CD4-positive, alpha-beta T cell (primary cell): ENCODE measurements around the gene ILDR1. TPM values are rescaled to one million over a fixed set of nuclear protein-coding genes. Genes with fewer than 3 reads are reported as not detected.
A peak's percentile ranks its signal among the peaks of the same experiment; 100 is the strongest.

Experiments used
- ATAC-seq: fragments of 200-7000 bp; cut with Tn5 transposase; one replicate; pipeline ENCODE4 v1.10.0; 2022; ENCODE audit warnings: mild to moderate bottlenecking; ENCODE audit not compliant: poor library complexity
- CTCF ChIA-PET: fragments of 350-600 bp; sonication (Branson Sonifier 250); formaldehyde crosslinking; loops from one replicate; lab custom pipeline; 2021; ENCODE audit warnings: antibody characterized with exemption, inconsistent platforms; lab: Charles Lee
- POLR2A ChIA-PET: fragments of 350-600 bp; sonication (Branson Sonifier 250); formaldehyde crosslinking; loops from one replicate; lab custom pipeline; 2021; ENCODE audit warnings: antibody characterized with exemption, inconsistent platforms; lab: Charles Lee
- DNase-seq, 14 experiments: peaks; one replicate each; pipeline ENCODE4 v3.0.0-alpha.2; 2013 to 2020; ENCODE audit warnings: mixed read lengths in 2 of 14
- H3K27ac ChIP-seq, 2 donors: one replicate each; pipeline versions ENCODE4 v1.5.1 to v1.7.0; 2013; ENCODE audit warnings: low read length in 2 of 2, low read depth in 1 of 2, mild to moderate bottlenecking in 1 of 2
- H3K27me3 ChIP-seq, 2 experiments: 1 replicate in 1 of 2; 2 replicates in 1 of 2; pipeline versions ENCODE4 v1.6.1 to v1.7.0; 2013; ENCODE audit warnings: low read length in 2 of 2, control low read depth in 1 of 2, mild to moderate bottlenecking in 1 of 2, moderate library complexity in 1 of 2; ENCODE audit not compliant: insufficient read depth in 2 of 2, control insufficient read depth in 1 of 2
- H3K36me3 ChIP-seq: one replicate; pipeline ENCODE4 v1.6.1; 2013; ENCODE audit warnings: low read length, control low read depth; ENCODE audit not compliant: insufficient read depth
- H3K4me1 ChIP-seq: one replicate; pipeline ENCODE4 v1.6.1; 2013; ENCODE audit warnings: low read length, control low read depth; ENCODE audit not compliant: insufficient read depth
- H3K4me3 ChIP-seq: one replicate; pipeline ENCODE4 v1.5.1; 2013; ENCODE audit warnings: mild to moderate bottlenecking, low read length, moderate library complexity
- H3K9me3 ChIP-seq, 2 experiments: 1 replicate in 1 of 2; 2 replicates in 1 of 2; pipeline versions ENCODE4 v1.6.1 to v1.7.0; 2013; ENCODE audit warnings: low read length in 2 of 2, mild to moderate bottlenecking in 2 of 2, control low read depth in 1 of 2, moderate library complexity in 1 of 2; ENCODE audit not compliant: control insufficient read depth in 1 of 2, insufficient read depth in 1 of 2
- H3K27ac Mint-ChIP-seq: one replicate; pipeline ENCODE4 v1.8.0; 2020; ENCODE audit warnings: mixed read lengths
- H3K27me3 Mint-ChIP-seq: one replicate; pipeline ENCODE4 v1.8.0; 2021; ENCODE audit warnings: mixed read lengths
- H3K36me3 Mint-ChIP-seq: one replicate; pipeline ENCODE4 v1.8.0; 2021; ENCODE audit warnings: low read depth, mixed read lengths
- H3K4me1 Mint-ChIP-seq: one replicate; pipeline ENCODE4 v1.8.0; 2021; ENCODE audit warnings: low read depth, mixed read lengths
- H3K4me3 Mint-ChIP-seq: one replicate; pipeline ENCODE4 v1.8.0; 2020; ENCODE audit warnings: mild to moderate bottlenecking, mixed read lengths
- H3K9me3 Mint-ChIP-seq: one replicate; pipeline ENCODE4 v1.8.0; 2020; ENCODE audit warnings: mixed read lengths
- CTCF ChIP-seq: fragments of 200-600 bp; IDR thresholded peaks from one replicate; pipeline ENCODE4 v1.8.0; 2022; ENCODE audit warnings: antibody characterized with exemption, mild to moderate bottlenecking
- intact Hi-C, 2 experiments: fragments of 100-400 bp; cut with DNase I in 1 of 2; cut with micrococcal nuclease in 1 of 2; formaldehyde crosslinking; loops; one replicate each; pipeline versions ENCODE4 v1.15.1 to v1.9.0; 2023 to 2025; cut with DNase I, micrococcal nuclease
- polyA plus RNA-seq, 2 donors: library from polyadenylated mRNA; unstranded; fragments of 120-200 nt; gene quantifications; one replicate each; pipeline ENCODE4 v1.2.1, GENCODE V29; 2013
- total RNA-seq, 174 experiments: library from RNA in 2 of 174; stranded (reverse) in 2 of 174; gene quantifications; one replicate each; pipeline ENCODE4 v1.2.3 and lab custom pipeline; 2021 to 2026

The ILDR1 gene
- total RNA-seq (not detected), total RNA-seq (lab: John Stamatoyannopoulos, UW) (0 to 0.56 (median 0) reads per million in 172 experiments)
- not detected for polyA plus RNA-seq (2013, experiment 1 of 2)
- polyA plus RNA-seq (2013, experiment 2 of 2) = 0.03 TPM

- Histone ChIP-seq H3K4me1 (peaks cover 4% of the 10 kb centered on the region), H3K4me3 (peak within 1 kb of the TSS; percentile 24), H3K27ac (no peak within 1 kb of the TSS), H3K27me3 (peaks cover 7 to 37% of the 10 kb centered on the region in 2 experiments), H3K9me3 (peaks cover 0 to 6% of the 10 kb centered on the region in 2 experiments), H3K36me3 (no peaks in the 10 kb centered on the region)
- Mint-ChIP-seq H3K4me1 (peaks cover 4% of the 10 kb centered on the region), H3K27ac (no peak within 1 kb of the TSS), H3K36me3 (no peaks in the 10 kb centered on the region), H3K9me3 (no peaks in the 10 kb centered on the region), H3K27me3 (peaks cover 56% of the 10 kb centered on the region), H3K4me3 (peak within 1 kb of the TSS; percentile 34)
- DNase-seq (peak in 1 of 14 experiments; percentile 3), ATAC-seq (peak; percentile 41)
- CTCF ChIA-PET = no interaction called here
- no peak for TF ChIP-seq CTCF
- POLR2A ChIA-PET = no interaction called here
- intact Hi-C loops = no loop called here
Measured at GRCh38 chr3:122021811-122022401, at the start of gene ILDR1. ILDR1 (minus strand) TSS chr3:122022247; CDS start chr3:122022077, 170 bp downstream.

- H3K27me3 Mint-ChIP-seq = no peaks in the 10 kb centered on the region
- ATAC-seq (no peak), DNase-seq (no peak)
- H3K27me3 ChIP-seq = no peaks in the 10 kb centered on the region
- H3K36me3 Mint-ChIP-seq = no peaks in the 10 kb centered on the region
- H3K4me3 Mint-ChIP-seq = no peak overlapping the region
- no peaks in the 10 kb centered on the region for H3K4me1 ChIP-seq
- POLR2A ChIA-PET = no interaction called here
- H3K4me3 ChIP-seq = no peak overlapping the region
- H3K27ac ChIP-seq = no peak overlapping the region
- H3K36me3 ChIP-seq = no peaks in the 10 kb centered on the region
- H3K27ac Mint-ChIP-seq = no peak overlapping the region
- intact Hi-C loops = no loop called here
- no peaks in the 10 kb centered on the region for H3K9me3 Mint-ChIP-seq
- no peaks in the 10 kb centered on the region for H3K9me3 ChIP-seq
- no peak for TF ChIP-seq CTCF
- H3K4me1 Mint-ChIP-seq = no peaks in the 10 kb centered on the region
- CTCF ChIA-PET = no interaction called here
Measured at GRCh38 chr3:122067588-122068240, 45.7 kb upstream of the ILDR1 start.

- Histone ChIP-seq H3K36me3 (no peaks in the 10 kb centered on the region), H3K9me3 (no peaks in the 10 kb centered on the region), H3K4me1 (no peaks in the 10 kb centered on the region), H3K27ac (no peak overlapping the region), H3K27me3 (no peaks in the 10 kb centered on the region), H3K4me3 (no peak overlapping the region)
- intact Hi-C loops = no loop called here
- Mint-ChIP-seq H3K9me3 (no peaks in the 10 kb centered on the region), H3K4me1 (no peaks in the 10 kb centered on the region), H3K36me3 (no peaks in the 10 kb centered on the region), H3K27ac (no peak overlapping the region), H3K27me3 (no peaks in the 10 kb centered on the region), H3K4me3 (no peak overlapping the region)
- DNase-seq (peak in 1 of 14 experiments; percentile 13), ATAC-seq (no peak)
- CTCF ChIA-PET = no interaction called here
- POLR2A ChIA-PET = no interaction called here
- no peak for TF ChIP-seq CTCF
Measured at GRCh38 chr3:122067214-122067550, 45.1 kb upstream of the ILDR1 start.
